PC-9 (cell line): ENCODE results near the gene SLC4A9. TPM values are rescaled to one million over a fixed set of nuclear protein-coding genes. Genes with fewer than 3 reads are reported as not detected.
A peak's percentile ranks its signal among the peaks of the same experiment; 100 is the strongest.

ENCODE experiments used
- BruUV-seq: library from RNA; stranded (reverse); fragments of 400-500 nt; replicated peaks from 2 replicates; lab custom pipeline; 2021; lab: Mats Ljungman, UMichigan
- CTCF ChIA-PET: fragments of 300-600 bp; sonication (Branson Sonifier 250); formaldehyde crosslinking; loops from one replicate; lab custom pipeline; 2022; ENCODE audit warnings: antibody characterized with exemption; lab: Charles Lee
- POLR2A ChIA-PET: fragments of 300-600 bp; sonication (Branson Sonifier 250); formaldehyde crosslinking; loops from one replicate; lab custom pipeline; 2022; ENCODE audit warnings: antibody characterized with exemption; ENCODE audit not compliant: unreplicated experiment; lab: Charles Lee
- DNase-seq, 2 experiments: peaks; one replicate each; pipeline versions ENCODE4 v3.0.0 to v3.0.0-alpha.2; 2015 to 2022; ENCODE audit warnings: mixed read lengths in 1 of 2
- H2AFZ ChIP-seq: fragments of 200-600 bp; sonication (generic); 2 replicates; pipeline ENCODE4 v1.8.1; 2017; ENCODE audit warnings: antibody characterized with exemption
- H3F3A ChIP-seq: fragments of 200-600 bp; sonication (generic); 2 replicates; pipeline ENCODE4 v1.8.1; 2017; ENCODE audit warnings: antibody characterized with exemption, mild to moderate bottlenecking, low read depth; ENCODE audit not compliant: insufficient read depth
- H3K27ac ChIP-seq: fragments of 200-600 bp; sonication (generic); 2 replicates; pipeline ENCODE4 v1.6.1; 2016; ENCODE audit warnings: mixed run types
- H3K27me3 ChIP-seq: fragments of 200-600 bp; sonication (generic); 2 replicates; pipeline ENCODE4 v1.6.1; 2016; ENCODE audit warnings: low read depth, mixed run types; ENCODE audit not compliant: insufficient read depth
- H3K36me3 ChIP-seq: fragments of 200-600 bp; sonication (generic); 2 replicates; pipeline ENCODE4 v1.6.1; 2016; ENCODE audit warnings: low read depth, mixed run types
- H3K4me1 ChIP-seq: fragments of 200-600 bp; sonication (generic); replicated peaks from 2 replicates; pipeline ENCODE4 v1.6.1; 2016; ENCODE audit warnings: mixed run types; ENCODE audit not compliant: insufficient read depth
- H3K4me2 ChIP-seq: fragments of 200-600 bp; sonication (generic); 2 replicates; pipeline ENCODE4 v1.6.1; 2017; ENCODE audit warnings: mixed run types
- H3K4me3 ChIP-seq: fragments of 200-600 bp; sonication (generic); 2 replicates; pipeline ENCODE4 v1.6.1; 2016; ENCODE audit warnings: mixed run types
- H3K79me2 ChIP-seq: fragments of 200-600 bp; sonication (generic); 2 replicates; pipeline ENCODE4 v1.6.1; 2017; ENCODE audit warnings: low read depth, mixed run types
- H3K9me2 ChIP-seq: fragments of 200-600 bp; sonication (generic); 2 replicates; pipeline ENCODE4 v1.8.1; 2017; ENCODE audit warnings: mild to moderate bottlenecking; ENCODE audit not compliant: insufficient read depth
- H3K9me3 ChIP-seq: fragments of 200-600 bp; sonication (generic); 2 replicates; pipeline ENCODE4 v1.8.1; 2016; ENCODE audit warnings: low read depth; ENCODE audit not compliant: insufficient read depth
- H4K20me1 ChIP-seq: fragments of 200-600 bp; sonication (generic); 2 replicates; pipeline ENCODE4 v1.8.1; 2017; ENCODE audit not compliant: insufficient read depth
- CTCF ChIP-seq: fragments of 200-600 bp; sonication (generic); conservative IDR thresholded peaks from 2 replicates; pipeline ENCODE4 v1.6.1; 2017; ENCODE audit warnings: mixed run types, antibody characterized with exemption, mild to moderate bottlenecking, moderate library complexity
- EZH2 ChIP-seq: fragments of 200-600 bp; sonication (generic); IDR thresholded peaks from 2 replicates; pipeline ENCODE4 v1.8.0; 2017; ENCODE audit warnings: antibody characterized with exemption, low read depth
- intact Hi-C: fragments of 100-400 bp; cut with micrococcal nuclease; formaldehyde crosslinking; loops from one replicate; pipeline ENCODE4 v1.10.0; 2022; ENCODE audit not compliant: unreplicated experiment
- total RNA-seq: library from RNA; stranded (reverse); gene quantifications from 2 replicates; pipeline ENCODE4 v1.2.3, GENCODE V29; 2021

SLC4A9 gene
- total RNA-seq, 1 experiment from 2014 or later, result 0.20 TPM

GRCh38 chr5:140348104-140348503 lies 11.9 kb upstream of the SLC4A9 start:
- CTCF ChIA-PET, result interaction anchor here (0.6 to 0.7 kb wide), 2 partner anchors 11 to 75 kb away, joined by 4 read pairs; no protein-coding TSS in a partner anchor
- no peaks in the 10 kb centered on the region for H3K9me3 ChIP-seq
- peak overlapping the region; percentile 95 for H3K27ac ChIP-seq
- no peaks in the 10 kb centered on the region for H3K9me2 ChIP-seq
- H3K4me2 ChIP-seq, result peak overlapping the region; percentile 88
- H3F3A ChIP-seq, result peaks cover 61% of the 10 kb centered on the region
- no peaks in the 10 kb centered on the region for H3K27me3 ChIP-seq
- peaks cover 28% of the 10 kb centered on the region for H4K20me1 ChIP-seq
- no TSS peak for BruUV-seq
- peaks cover 42% of the 10 kb centered on the region for H3K79me2 ChIP-seq
- POLR2A ChIA-PET, result no interaction called here
- H3K4me1 ChIP-seq, result peaks cover 70% of the 10 kb centered on the region
- peaks cover 12% of the 10 kb centered on the region for H3K36me3 ChIP-seq
- peak; percentile 67 to 88 for DNase-seq
- H2AFZ ChIP-seq, result no peak overlapping the region
- intact Hi-C loops, result loop anchor here (5.0 kb wide), 2 partner anchors 289 to 369 kb away; partner anchors contain the start of gene TMCO6
- TF ChIP-seq CTCF, result no peak
- no peak for TF ChIP-seq EZH2
- H3K4me3 ChIP-seq, result peak overlapping the region; percentile 94; the same call in 1 of the 2 replicates

GRCh38 chr5:140349244-140349643 lies 10.8 kb upstream of the SLC4A9 start:
- CTCF ChIA-PET, result interaction anchor here (0.9 kb wide), 1 partner anchor 105 kb away, joined by 4 read pairs; no protein-coding TSS in a partner anchor
- H3F3A ChIP-seq, result peaks cover 50% of the 10 kb centered on the region
- peaks cover 59% of the 10 kb centered on the region for H3K4me1 ChIP-seq
- peaks cover 30% of the 10 kb centered on the region for H3K79me2 ChIP-seq
- H3K36me3 ChIP-seq, result peaks cover 3% of the 10 kb centered on the region; the same call in 1 of the 2 replicates
- no peaks in the 10 kb centered on the region for H3K9me3 ChIP-seq
- no peaks in the 10 kb centered on the region for H3K9me2 ChIP-seq
- intact Hi-C loops, result loop anchor here (5.0 kb wide), 2 partner anchors 288 to 368 kb away; partner anchors contain the start of gene TMCO6
- no peak overlapping the region for H2AFZ ChIP-seq
- no TSS peak for BruUV-seq
- H4K20me1 ChIP-seq, result peaks cover 16% of the 10 kb centered on the region
- TF ChIP-seq CTCF, result no peak
- TF ChIP-seq EZH2, result no peak
- no peak overlapping the region for H3K4me3 ChIP-seq
- no peaks in the 10 kb centered on the region for H3K27me3 ChIP-seq
- POLR2A ChIA-PET, result no interaction called here
- DNase-seq, result peak; percentile 11 to 80
- peak overlapping the region; percentile 95 for H3K27ac ChIP-seq
- peak overlapping the region; percentile 88 for H3K4me2 ChIP-seq

- H3K79me2 ChIP-seq, result peaks cover 9% of the 10 kb centered on the region; the same call in 1 of the 2 replicates
- no TSS peak for BruUV-seq
- intact Hi-C loops, result loop anchor here (1.0 kb wide), 1 partner anchor 107 kb away; no protein-coding TSS in a partner anchor
- no peak overlapping the region for H3K4me2 ChIP-seq
- DNase-seq, result peak; percentile 54 to 76
- peak; percentile 96 for TF ChIP-seq CTCF
- TF ChIP-seq EZH2, result no peak
- no peaks in the 10 kb centered on the region for H4K20me1 ChIP-seq
- H3F3A ChIP-seq, result peaks cover 36% of the 10 kb centered on the region
- no peak overlapping the region for H3K4me3 ChIP-seq
- H2AFZ ChIP-seq, result no peak overlapping the region
- ChIA-PET POLR2A (interaction anchor here (0.7 kb wide), 1 partner anchor 183 kb away, joined by 5 read pairs; no protein-coding TSS in a partner anchor), CTCF (interaction anchor here (0.6 to 2.7 kb wide), 5 partner anchors 22 to 137 kb away, joined by 3 to 31 read pairs (median 4); no protein-coding TSS in a partner anchor)
- no peaks in the 10 kb centered on the region for H3K27me3 ChIP-seq
- H3K9me3 ChIP-seq, result no peaks in the 10 kb centered on the region
- H3K9me2 ChIP-seq, result no peaks in the 10 kb centered on the region
- H3K4me1 ChIP-seq, result peaks cover 49% of the 10 kb centered on the region
- H3K36me3 ChIP-seq, result no peaks in the 10 kb centered on the region
- no peak overlapping the region for H3K27ac ChIP-seq
These were observed 8.2 kb upstream of the SLC4A9 start for GRCh38 chr5:140351609-140352334.
